GM20000 (cell line): ENCODE data around the gene IL1RL1.

ENCODE experiments used
- DNase-seq: peaks from one replicate; pipeline ENCODE4 v3.0.0; 2012; ENCODE audit warnings: low spot score
- TF ChIP-seq, protein P1 (sequence below): IDR thresholded peaks from 2 replicates; pipeline ENCODE4 v1.5.1; 2012; ENCODE audit warnings: mild to moderate bottlenecking, control low read depth; ENCODE audit errors: extremely low read depth, missing control alignments

The IL1RL1 gene

DNA sequence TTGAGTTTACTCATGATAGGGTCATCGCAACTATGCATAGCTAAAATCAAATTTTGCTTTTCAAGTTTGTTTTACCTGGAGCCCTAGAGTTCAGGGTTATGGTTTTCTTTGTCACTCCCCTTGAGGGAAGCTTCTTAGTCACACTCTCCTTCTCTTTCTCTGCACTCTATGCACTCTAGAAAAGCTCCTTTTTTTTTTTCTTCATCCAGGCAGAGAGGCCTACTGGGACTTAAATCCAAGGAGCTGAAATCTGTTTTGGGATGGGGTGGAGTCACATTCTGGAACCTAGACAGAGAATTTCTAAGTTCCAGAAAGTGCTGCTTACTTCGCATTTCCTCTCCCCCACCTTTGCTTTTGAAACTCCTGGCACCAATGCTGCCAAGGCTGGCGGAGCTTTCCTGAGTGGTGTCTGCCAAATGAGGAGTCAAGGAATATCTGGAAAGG lies 25.2 kb downstream of the IL1RL1 start:
- no peak for DNase-seq
- TF ChIP-seq, protein P1, sequence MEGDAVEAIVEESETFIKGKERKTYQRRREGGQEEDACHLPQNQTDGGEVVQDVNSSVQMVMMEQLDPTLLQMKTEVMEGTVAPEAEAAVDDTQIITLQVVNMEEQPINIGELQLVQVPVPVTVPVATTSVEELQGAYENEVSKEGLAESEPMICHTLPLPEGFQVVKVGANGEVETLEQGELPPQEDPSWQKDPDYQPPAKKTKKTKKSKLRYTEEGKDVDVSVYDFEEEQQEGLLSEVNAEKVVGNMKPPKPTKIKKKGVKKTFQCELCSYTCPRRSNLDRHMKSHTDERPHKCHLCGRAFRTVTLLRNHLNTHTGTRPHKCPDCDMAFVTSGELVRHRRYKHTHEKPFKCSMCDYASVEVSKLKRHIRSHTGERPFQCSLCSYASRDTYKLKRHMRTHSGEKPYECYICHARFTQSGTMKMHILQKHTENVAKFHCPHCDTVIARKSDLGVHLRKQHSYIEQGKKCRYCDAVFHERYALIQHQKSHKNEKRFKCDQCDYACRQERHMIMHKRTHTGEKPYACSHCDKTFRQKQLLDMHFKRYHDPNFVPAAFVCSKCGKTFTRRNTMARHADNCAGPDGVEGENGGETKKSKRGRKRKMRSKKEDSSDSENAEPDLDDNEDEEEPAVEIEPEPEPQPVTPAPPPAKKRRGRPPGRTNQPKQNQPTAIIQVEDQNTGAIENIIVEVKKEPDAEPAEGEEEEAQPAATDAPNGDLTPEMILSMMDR: no peak

GRCh38 chr2:102337012-102337411 lies 25.6 kb downstream of the IL1RL1 start:
- TF ChIP-seq, protein P1: no peak
- no peak for DNase-seq

DNA sequence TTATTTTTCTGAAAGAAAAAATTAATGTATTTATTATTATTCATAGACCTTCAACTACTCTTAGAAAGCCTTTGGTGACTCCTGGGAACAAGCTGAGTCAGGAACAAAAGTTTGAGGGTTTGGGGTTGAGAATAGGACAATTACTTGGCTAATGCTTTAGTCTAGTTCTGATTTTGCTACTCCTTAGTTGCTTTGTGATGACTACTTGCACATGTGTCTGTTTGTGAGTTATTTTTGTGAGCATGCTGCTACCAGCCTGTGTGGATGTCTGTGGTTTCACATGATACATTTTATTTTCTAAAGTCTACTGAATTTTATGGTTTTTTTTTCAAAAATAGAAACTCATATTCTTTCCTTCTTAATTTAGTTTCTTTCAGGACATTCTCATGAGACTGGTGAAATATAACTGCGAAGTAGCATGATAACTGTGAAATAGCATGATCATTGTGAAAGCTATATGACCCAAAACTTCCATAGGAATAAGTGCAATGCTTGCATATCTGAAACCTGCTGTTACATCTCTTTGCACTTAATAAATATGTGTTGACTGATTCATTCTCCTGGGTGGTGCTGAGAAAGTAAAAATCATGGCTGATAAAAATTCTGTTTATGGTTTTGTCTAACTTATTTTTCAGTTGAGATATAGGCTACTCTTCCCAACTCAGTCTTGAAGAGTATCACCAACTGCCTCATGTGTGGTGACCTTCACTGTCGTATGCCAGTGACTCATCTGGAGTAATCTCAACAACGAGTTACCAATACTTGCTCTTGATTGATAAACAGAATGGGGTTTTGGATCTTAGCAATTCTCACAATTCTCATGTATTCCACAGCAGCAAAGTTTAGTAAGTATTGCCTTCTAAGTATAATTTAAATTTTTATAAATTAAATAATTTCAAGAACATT lies 26.4 kb downstream of the IL1RL1 start:
- TF ChIP-seq, protein P1: no peak
- DNase-seq: no peak

- TF ChIP-seq, protein P1: no peak
- no peak for DNase-seq
Measured at GRCh38 chr2:102340778-102341177, 29.4 kb downstream of the IL1RL1 start.

- no peak for DNase-seq
- TF ChIP-seq, protein P1: no peak
Measured at GRCh38 chr2:102342888-102343287, 31.5 kb downstream of the IL1RL1 start.

DNA sequence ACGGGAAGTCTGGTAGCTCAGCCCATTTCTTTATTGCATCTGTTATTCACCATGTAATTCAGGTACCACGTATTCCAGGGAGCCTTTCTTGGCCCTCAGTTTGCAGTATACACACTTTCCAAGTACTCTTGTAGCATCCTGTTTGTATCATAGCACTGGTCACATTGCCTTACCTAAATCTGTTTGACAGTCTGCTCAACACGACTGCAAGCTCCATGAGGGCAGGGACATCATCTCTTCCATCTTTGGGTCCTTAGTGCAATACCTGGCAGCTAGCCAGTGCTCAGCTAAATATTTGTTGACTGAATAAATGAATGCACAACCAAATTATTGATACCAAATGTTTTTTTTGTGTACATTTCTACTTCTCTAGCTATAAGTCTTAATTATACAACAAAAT lies 33.0 kb downstream of the IL1RL1 start:
- DNase-seq: no peak
- TF ChIP-seq, protein P1: no peak

DNA sequence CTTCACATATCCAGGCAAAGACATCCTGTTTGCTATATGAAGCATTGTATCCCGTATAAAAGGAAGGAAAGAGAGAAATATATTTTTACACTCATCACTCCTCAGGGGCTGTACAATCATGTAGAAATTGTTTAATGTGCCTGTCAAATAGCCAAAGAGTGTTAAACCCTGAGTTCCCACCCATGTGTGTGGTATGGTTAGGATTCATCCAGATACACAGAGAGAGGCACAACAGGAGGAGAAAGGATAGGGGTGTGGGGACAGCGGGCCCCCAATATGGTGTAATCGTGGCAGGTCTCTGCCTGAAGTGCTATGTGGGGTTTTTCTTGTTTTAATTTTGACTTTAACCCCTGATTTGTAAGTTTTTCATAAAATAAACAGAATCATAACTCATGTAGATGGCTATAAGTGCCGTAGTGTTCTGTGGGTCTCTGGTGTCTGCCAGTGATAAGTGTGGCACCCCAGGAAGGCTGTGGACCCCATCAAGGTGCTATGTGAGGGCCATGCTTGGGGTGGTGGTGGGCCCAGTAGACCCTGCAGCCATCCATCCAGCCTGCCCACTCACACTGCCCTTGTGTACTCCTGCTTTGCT lies 34.1 kb downstream of the IL1RL1 start:
- no peak for DNase-seq

More for the DNA sequence above, 34.1 kb downstream of the IL1RL1 start:
- TF ChIP-seq, protein P1: no peak
